Endothelial cell of umbilical vein (primary cell): Measurements from ENCODE around the gene PARP9. TPM values are rescaled to one million over a fixed set of nuclear protein-coding genes. Genes with fewer than 3 reads are reported as not detected.

ENCODE experiments used
- BruUV-seq: library from RNA; stranded (reverse); fragments of 400-500 nt; replicated peaks from 2 replicates; lab custom pipeline; 2021; lab: Mats Ljungman, UMichigan
- CTCF ChIA-PET: fragments of 300-600, 350-600 bp; sonication (Branson Sonifier 250); formaldehyde crosslinking; loops from one replicate; lab custom pipeline; 2021; ENCODE audit warnings: antibody characterized with exemption, inconsistent platforms; lab: Charles Lee
- POLR2A ChIA-PET: fragments of 300-600, 350-600 bp; sonication (Branson Sonifier 250); formaldehyde crosslinking; loops from one replicate; lab custom pipeline; 2021; ENCODE audit warnings: antibody characterized with exemption, inconsistent platforms; lab: Charles Lee
- DNase-seq: peaks from one replicate; pipeline ENCODE4 v3.0.0-alpha.2; 2011; ENCODE audit warnings: low read depth, low spot score
- FAIRE-seq: peaks from 2 replicates; lab custom pipeline; 2011; peaks lifted over from hg19 to GRCh38; lab: Jason Lieb, UNC
- H2AFZ ChIP-seq: 2 replicates; pipeline ENCODE4 v1.6.0; 2012; ENCODE audit warnings: low read depth, low read length, control low read depth, inconsistent platforms
- H3K27ac ChIP-seq: 2 replicates; pipeline ENCODE4 v1.5.1; 2011; ENCODE audit warnings: low read depth, mild to moderate bottlenecking, control low read depth, low read length, moderate library complexity; ENCODE audit not compliant: insufficient read depth
- H3K27me3 ChIP-seq, 2 experiments: 2 replicates each; pipeline versions ENCODE4 v1.6.0 to v1.6.1; 2011; ENCODE audit warnings: low read length in 2 of 2, mixed read lengths in 1 of 2; ENCODE audit not compliant: control insufficient read depth in 2 of 2, insufficient read depth in 2 of 2
- H3K36me3 ChIP-seq, 2 experiments: 2 replicates in 1 of 2; 3 replicates in 1 of 2; pipeline ENCODE4 v1.5.1; 2011; ENCODE audit warnings: low read length in 2 of 2, mild to moderate bottlenecking in 1 of 2, moderate library complexity in 1 of 2; ENCODE audit not compliant: control insufficient read depth in 2 of 2, insufficient read depth in 2 of 2; ENCODE audit errors: extremely low read depth in 1 of 2
- H3K4me1 ChIP-seq: 3 replicates; pipeline ENCODE4 v1.5.1; 2011; ENCODE audit warnings: mild to moderate bottlenecking, low read length; ENCODE audit not compliant: control insufficient read depth, insufficient read depth; ENCODE audit errors: extremely low read depth
- H3K4me2 ChIP-seq: 2 replicates; pipeline ENCODE4 v1.6.1; 2011; ENCODE audit warnings: low read length, control low read depth, mixed read lengths; ENCODE audit not compliant: insufficient read depth
- H3K4me3 ChIP-seq, 3 experiments: fragments of 200-600 bp in 1 of 3; sonication (generic), shearing (Covaris generic) in 1 of 3; replicated peaks in 1 of 3; 2 replicates each; pipeline ENCODE4 v1.5.1; 2011 to 2016; ENCODE audit warnings: control low read depth in 3 of 3, low read length in 3 of 3, mild to moderate bottlenecking in 2 of 3, inconsistent platforms in 1 of 3, low read depth in 1 of 3, moderate library complexity in 1 of 3; ENCODE audit not compliant: insufficient read depth in 1 of 3
- H3K79me2 ChIP-seq: 2 replicates; pipeline ENCODE4 v1.6.0; 2012; ENCODE audit warnings: low read length, inconsistent platforms; ENCODE audit not compliant: control insufficient read depth, insufficient read depth
- H3K9ac ChIP-seq: replicated peaks from 2 replicates; pipeline ENCODE3; 2011; ENCODE audit warnings: low read length, control low read depth; ENCODE audit not compliant: insufficient read depth; ENCODE audit errors: extremely low read depth
- H3K9me1 ChIP-seq: replicated peaks from 3 replicates; pipeline ENCODE4 v1.6.0; 2011; ENCODE audit warnings: mild to moderate bottlenecking, low read length; ENCODE audit not compliant: control insufficient read depth, insufficient read depth; ENCODE audit errors: extremely low read depth
- H3K9me3 ChIP-seq: replicated peaks from 2 replicates; pipeline ENCODE4 v1.5.1; 2012; ENCODE audit warnings: low read length, inconsistent platforms; ENCODE audit not compliant: control insufficient read depth, insufficient read depth
- H4K20me1 ChIP-seq: replicated peaks from 2 replicates; pipeline ENCODE3; 2011; ENCODE audit warnings: mild to moderate bottlenecking, low read length; ENCODE audit not compliant: control insufficient read depth, insufficient read depth; ENCODE audit errors: extremely low read depth
- EZH2 ChIP-seq: IDR thresholded peaks from 2 replicates; pipeline ENCODE4 v1.6.1; 2012; ENCODE audit warnings: borderline replicate concordance, low read depth, mild to moderate bottlenecking, moderate library complexity, low read length, inconsistent platforms; ENCODE audit not compliant: severe bottlenecking
- FOS ChIP-seq: IDR thresholded peaks from 2 replicates; pipeline ENCODE4 v1.6.1; 2011; ENCODE audit warnings: mild to moderate bottlenecking, low read length, moderate library complexity, borderline replicate concordance; ENCODE audit not compliant: insufficient read depth
- GATA2 ChIP-seq: IDR thresholded peaks from 2 replicates; pipeline ENCODE4 v1.7.0; 2011; ENCODE audit warnings: low read depth, mild to moderate bottlenecking, moderate library complexity, mixed read lengths, low read length; ENCODE audit not compliant: insufficient read length, insufficient read depth
- JUN ChIP-seq: IDR thresholded peaks from 2 replicates; pipeline ENCODE4 v1.6.1; 2011; ENCODE audit warnings: borderline replicate concordance, low read depth; ENCODE audit not compliant: insufficient read length, insufficient read depth
- MAX ChIP-seq: IDR thresholded peaks from 2 replicates; pipeline ENCODE4 v1.6.1; 2011; ENCODE audit not compliant: insufficient read depth, insufficient read length
- MYC ChIP-seq: IDR thresholded peaks from one replicate; pipeline ENCODE4 v1.6.1; 2011; ENCODE audit warnings: mild to moderate bottlenecking, low read depth, low read length
- POLR2A ChIP-seq: IDR thresholded peaks from 2 replicates; pipeline ENCODE4 v1.6.1; 2012; ENCODE audit warnings: low read depth, mild to moderate bottlenecking, control low read depth, low read length
- POLR2AphosphoS5 ChIP-seq: IDR thresholded peaks from 2 replicates; pipeline ENCODE4 v1.6.1; 2012; ENCODE audit warnings: low read depth, mild to moderate bottlenecking, control low read depth, low read length, moderate library complexity; ENCODE audit not compliant: insufficient read depth
- dilution Hi-C: fragments of 300-500 bp; cut with MboI; formaldehyde crosslinking; loops from one replicate; pipeline ENCODE4 v1.15.0; 2019; ENCODE audit warnings: low sequenced_read_pairs; ENCODE audit not compliant: extremely low pct_ligation_motif_present
- intact Hi-C: fragments of 100-400 bp; cut with micrococcal nuclease; formaldehyde crosslinking; loops from one replicate; pipeline ENCODE4 v1.10.0; 2022
- polyA plus RNA-seq, 4 experiments: library from polyadenylated mRNA; depleted of rRNA in 3 of 4; stranded (reverse) in 3 of 4; unstranded in 1 of 4; fragments of >200 nt; gene quantifications; 2 replicates each; pipeline versions ENCODE4 v1.2.1 to v1.2.3, GENCODE V29; 2011 to 2012; ENCODE audit warnings: missing spikeins in 1 of 4
- total RNA-seq: library from RNA; stranded (reverse); gene quantifications from 2 replicates; pipeline ENCODE4 v1.2.3, GENCODE V29; 2021

The PARP9 gene
- total and polyA plus RNA-seq, 2 donors (not counting 3 experiments of a cell fraction or from before 2014, with no cell fraction given), result 10.1 to 12.5 TPM

GRCh38 chr3:122586773-122587485, 22.8 kb upstream of the PARP9 start:
- Histone ChIP-seq H3K27ac (no peak overlapping the region), H3K27me3 (no peaks in the 10 kb centered on the region), H3K9ac (no peak overlapping the region), H3K4me3 (no peak overlapping the region), H4K20me1 (no peaks in the 10 kb centered on the region), H2AFZ (no peak overlapping the region), H3K79me2 (no peaks in the 10 kb centered on the region), H3K36me3 (no peaks in the 10 kb centered on the region), H3K9me1 (no peaks in the 10 kb centered on the region), H3K9me3 (no peaks in the 10 kb centered on the region), H3K4me2 (no peak overlapping the region), H3K4me1 (no peaks in the 10 kb centered on the region)
- FAIRE-seq (no peak), DNase-seq (no peak)
- ChIA-PET CTCF (interaction anchor here (1.2 kb wide), 1 partner anchor 13 kb away, joined by 3 read pairs; no protein-coding TSS in a partner anchor), POLR2A (no interaction called here)
- TF ChIP-seq JUN, result no peak
- TF ChIP-seq GATA2, result no peak
- no peak for TF ChIP-seq MYC
- no peak for TF ChIP-seq EZH2
- TF ChIP-seq MAX, result no peak
- TF ChIP-seq FOS, result no peak
- TF ChIP-seq POLR2AphosphoS5, result no peak
- TF ChIP-seq POLR2A, result no peak
- no TSS peak for BruUV-seq
- dilution Hi-C loops (no loop called here), intact Hi-C loops (no loop called here)
